Measurements from ENCODE around the gene SPDEF.

Gene SPDEF

DNA sequence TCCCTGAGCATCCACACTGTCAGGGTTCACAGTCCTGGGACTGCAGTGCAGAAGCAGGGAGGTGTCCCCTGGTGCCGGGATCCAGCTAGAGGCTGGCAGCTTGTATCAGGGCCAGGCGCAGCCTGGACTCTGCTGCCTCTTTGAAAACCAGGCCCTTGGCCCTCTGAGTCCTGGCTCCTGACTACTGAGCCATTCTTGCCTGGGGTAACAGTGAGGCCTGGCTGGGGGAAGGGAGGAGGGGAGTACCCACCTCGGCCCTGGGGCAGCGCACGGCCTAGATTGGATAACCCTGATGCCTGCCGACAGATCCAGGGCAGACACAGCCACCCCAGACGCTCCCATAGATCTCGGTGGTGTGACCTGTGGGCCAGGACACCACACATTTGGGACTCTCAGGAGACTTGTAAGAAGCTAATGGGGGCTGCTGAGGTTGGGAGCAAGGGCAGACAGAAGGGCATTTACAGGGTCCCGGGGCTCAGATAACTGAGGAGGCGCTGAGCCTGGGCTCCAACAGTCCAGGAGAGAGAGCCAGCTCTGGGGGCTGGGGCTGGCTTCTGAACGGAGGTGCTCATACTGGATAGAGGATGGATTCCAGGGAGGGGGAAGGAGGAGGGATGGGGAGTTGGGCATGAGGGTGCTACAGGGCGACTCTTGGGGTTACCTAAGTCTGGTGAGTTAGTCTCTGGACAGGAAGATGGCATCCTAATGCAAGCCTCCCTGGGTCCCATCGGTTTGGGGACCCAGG is 30.5 kb downstream of the SPDEF start:
- Histone ChIP-seq H3K9me3 (ENCODE audit: severe bottlenecking) (no peaks in the 10 kb centered on the region), H3K27ac (peak overlapping the region; percentile 3)
- no peak for TF ChIP-seq CTCF (IDR thresholded peaks at IDR 0.05; ENCODE audit: low read depth, low read length)

GRCh38 chr6:34524971-34525370 is 31.2 kb downstream of the SPDEF start:
- H3K9me3 ChIP-seq (ENCODE audit: severe bottlenecking) = no peaks in the 10 kb centered on the region
- no peak for DNase-seq
- no peak for TF ChIP-seq CTCF (IDR thresholded peaks at IDR 0.05; ENCODE audit: low read depth, low read length)
- H3K27ac ChIP-seq = peak overlapping the region; percentile 3; the same call in 1 of the 2 replicates
- H3K27me3 ChIP-seq (ENCODE audit: insufficient read depth, low read depth, severe bottlenecking) = no peaks in the 10 kb centered on the region
- no peak overlapping the region for H3K4me3 ChIP-seq (ENCODE audit: low read depth, low read length)
- H3K36me3 ChIP-seq = peaks cover 15% of the 10 kb centered on the region

More for the DNA sequence above, 30.5 kb downstream of the SPDEF start:
- peaks cover 21% of the 10 kb centered on the region for H3K36me3 ChIP-seq
- no peaks in the 10 kb centered on the region for H3K27me3 ChIP-seq (ENCODE audit: insufficient read depth, low read depth, severe bottlenecking)
- H3K4me3 ChIP-seq (ENCODE audit: low read depth, low read length) = no peak overlapping the region
- no peak for DNase-seq

- H3K4me3 ChIP-seq (ENCODE audit: low read depth, low read length) = no peak overlapping the region
- no peak for TF ChIP-seq CTCF (IDR thresholded peaks at IDR 0.05; ENCODE audit: low read depth, low read length)
Measured at GRCh38 chr6:34524499-34524898, 31.6 kb downstream of the SPDEF start.

GRCh38 chr6:34523441-34524206 is 32.5 kb downstream of the SPDEF start:
- no peaks in the 10 kb centered on the region for H3K27me3 ChIP-seq (ENCODE audit: insufficient read depth, low read depth, severe bottlenecking)
- DNase-seq = no peak
- H3K9me3 ChIP-seq (ENCODE audit: severe bottlenecking) = no peaks in the 10 kb centered on the region
- no peak overlapping the region for H3K27ac ChIP-seq
- H3K4me3 ChIP-seq (ENCODE audit: low read depth, low read length) = no peak overlapping the region
- H3K36me3 ChIP-seq = peaks cover 10% of the 10 kb centered on the region
- no peak for TF ChIP-seq CTCF (IDR thresholded peaks at IDR 0.05; ENCODE audit: low read depth, low read length)

More at GRCh38 chr6:34524499-34524898, 31.6 kb downstream of the SPDEF start:
- H3K27me3 ChIP-seq (ENCODE audit: insufficient read depth, low read depth, severe bottlenecking) = no peaks in the 10 kb centered on the region
- H3K9me3 ChIP-seq (ENCODE audit: severe bottlenecking) = no peaks in the 10 kb centered on the region
- DNase-seq = no peak
- peaks cover 10% of the 10 kb centered on the region for H3K36me3 ChIP-seq
- no peak overlapping the region for H3K27ac ChIP-seq

DNA sequence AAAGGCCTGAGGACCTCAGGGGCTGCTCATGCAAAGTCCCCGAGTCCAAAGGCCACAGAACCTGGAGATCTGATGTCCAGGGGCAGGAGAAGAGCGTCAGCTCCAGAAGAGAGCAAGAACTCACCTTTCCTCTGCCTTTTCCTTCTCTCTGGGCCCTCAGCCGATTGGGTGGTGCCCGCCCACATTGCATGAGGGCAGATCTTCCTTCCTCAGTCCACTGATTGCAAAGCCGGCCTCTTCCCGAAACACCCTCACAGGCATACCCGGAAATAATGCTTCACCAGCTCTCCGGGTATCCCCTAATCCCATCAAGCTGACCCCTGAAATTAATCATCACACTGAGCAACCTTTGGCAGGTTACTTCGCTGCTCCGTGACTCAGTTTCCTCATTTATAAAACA is 33.4 kb downstream of the SPDEF start:
- Histone ChIP-seq H3K27ac (no peak overlapping the region), H3K36me3 (peaks cover 10% of the 10 kb centered on the region), H3K4me3 (ENCODE audit: low read depth, low read length) (no peak overlapping the region), H3K9me3 (ENCODE audit: severe bottlenecking) (no peaks in the 10 kb centered on the region), H3K27me3 (ENCODE audit: insufficient read depth, low read depth, severe bottlenecking) (no peaks in the 10 kb centered on the region)
- no peak for DNase-seq
- TF ChIP-seq CTCF (IDR thresholded peaks at IDR 0.05; ENCODE audit: low read depth, low read length) = no peak

Data from WERI-Rb-1 (cell line).